Measurements from ENCODE around the gene KHDRBS2.

Gene KHDRBS2

DNA sequence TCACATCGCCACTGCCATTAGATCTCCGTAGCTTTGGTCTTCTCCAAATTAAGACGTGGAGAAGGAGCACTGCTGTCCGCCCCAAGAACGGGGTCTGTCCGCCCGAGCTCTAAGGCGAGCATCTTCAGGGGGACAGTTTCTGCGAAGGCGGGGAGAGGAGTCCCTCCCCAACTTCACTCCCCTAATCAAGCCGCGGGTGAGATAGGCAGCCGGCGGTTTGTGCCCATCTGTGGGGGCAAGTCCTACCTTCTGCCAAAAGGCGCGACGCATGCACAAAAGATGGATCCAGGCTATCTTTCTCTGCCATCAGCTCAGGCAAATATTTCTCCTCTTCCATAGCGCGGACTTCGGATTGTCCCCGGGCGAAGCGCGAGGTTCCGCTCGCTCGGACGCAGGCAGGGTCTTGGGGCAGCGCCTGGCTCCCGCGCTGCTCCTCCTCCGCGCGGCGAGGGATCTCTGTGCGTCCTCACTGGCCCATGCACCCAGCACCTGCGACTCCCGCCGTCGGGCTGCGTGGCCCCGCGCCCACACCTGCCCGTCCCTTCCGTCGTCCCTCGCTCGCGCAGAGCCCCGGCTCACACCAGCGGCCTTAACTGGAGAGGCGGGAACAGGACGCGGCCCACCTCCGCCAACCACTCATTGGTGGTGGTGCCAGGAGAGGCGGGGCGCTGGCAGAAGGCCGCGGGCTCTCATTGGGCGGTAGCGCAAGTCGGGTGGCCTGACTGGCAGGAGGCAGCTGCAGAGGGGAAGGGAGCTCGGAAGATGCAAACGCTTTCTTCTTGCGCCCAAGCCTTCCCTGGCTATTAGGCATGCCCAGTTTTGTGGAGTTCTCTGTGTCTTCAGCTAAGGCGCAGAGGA, at the start of gene KHDRBS2:
Gene KHDRBS2, minus strand, starts transcription at position 614 of the 858 bp plus-strand sequence.
- no peak for DNase-seq

DNA sequence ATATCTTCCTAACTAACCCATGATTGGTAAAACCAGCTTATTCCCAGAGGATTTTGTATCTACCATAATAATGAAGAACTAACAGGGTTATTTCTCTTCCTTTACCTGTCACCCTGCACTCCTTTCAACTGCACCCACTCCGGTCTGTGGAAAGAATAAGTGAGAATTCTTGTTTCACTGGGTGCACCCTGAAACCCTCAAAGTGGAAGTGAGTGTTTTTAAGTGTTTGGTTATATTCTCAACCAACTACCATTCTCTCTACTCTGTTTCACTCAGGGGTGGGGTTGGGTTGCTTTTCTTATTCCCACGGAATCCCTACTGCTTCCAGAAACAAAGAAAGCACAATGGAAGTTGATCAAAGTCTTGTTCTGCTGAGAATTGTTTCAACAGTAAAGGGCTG, 42.6 kb upstream of the KHDRBS2 start:
- DNase-seq = no peak

DNA sequence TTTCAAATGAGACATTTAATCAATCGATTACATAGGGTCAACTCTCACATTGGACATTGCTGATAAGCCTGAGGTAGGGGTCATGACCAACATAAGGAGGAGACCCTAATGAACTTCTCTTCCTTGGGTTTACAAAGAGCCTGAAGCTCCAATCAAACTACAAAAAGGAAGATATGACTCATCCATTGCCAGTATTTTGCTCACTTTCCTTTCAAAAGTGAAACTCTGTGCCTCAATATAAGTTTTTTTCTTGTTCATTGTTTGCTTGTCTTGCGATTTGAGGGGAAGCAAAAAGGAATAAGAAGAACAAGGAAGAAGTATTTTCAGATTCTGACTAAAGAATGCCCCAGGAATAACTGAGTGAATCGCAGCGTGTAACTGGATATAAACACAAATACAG, 38.8 kb upstream of the KHDRBS2 start:
- no peak for DNase-seq

DNA sequence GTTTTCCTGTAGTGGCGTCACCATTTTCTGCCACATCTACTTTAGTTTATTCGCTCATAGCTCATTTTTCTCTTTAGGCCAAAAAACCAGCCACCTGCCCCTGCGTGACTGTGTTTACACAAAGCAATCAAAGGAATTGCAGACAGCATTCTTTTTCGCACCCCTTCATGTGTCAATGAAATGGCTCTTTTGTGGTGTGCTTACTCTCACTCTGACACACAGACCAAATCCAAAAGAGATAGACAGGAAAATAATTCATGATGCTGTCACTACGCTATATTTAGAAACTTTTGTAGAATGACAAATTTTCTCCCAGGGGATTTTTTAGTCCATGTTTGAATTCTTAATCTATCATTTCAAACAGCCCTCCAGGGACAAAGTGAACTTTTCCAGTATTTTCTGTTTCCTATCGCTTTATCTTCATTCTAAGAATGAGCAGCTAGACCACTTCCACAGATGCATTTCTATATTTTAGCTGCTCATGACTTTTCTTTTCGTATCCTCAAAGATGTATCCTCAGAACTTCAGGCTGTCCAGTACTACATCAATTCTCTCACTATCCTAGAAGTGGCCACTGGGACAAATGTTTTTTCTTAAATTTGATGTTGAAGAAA, 37.9 kb upstream of the KHDRBS2 start:
- no peak for DNase-seq

DNA sequence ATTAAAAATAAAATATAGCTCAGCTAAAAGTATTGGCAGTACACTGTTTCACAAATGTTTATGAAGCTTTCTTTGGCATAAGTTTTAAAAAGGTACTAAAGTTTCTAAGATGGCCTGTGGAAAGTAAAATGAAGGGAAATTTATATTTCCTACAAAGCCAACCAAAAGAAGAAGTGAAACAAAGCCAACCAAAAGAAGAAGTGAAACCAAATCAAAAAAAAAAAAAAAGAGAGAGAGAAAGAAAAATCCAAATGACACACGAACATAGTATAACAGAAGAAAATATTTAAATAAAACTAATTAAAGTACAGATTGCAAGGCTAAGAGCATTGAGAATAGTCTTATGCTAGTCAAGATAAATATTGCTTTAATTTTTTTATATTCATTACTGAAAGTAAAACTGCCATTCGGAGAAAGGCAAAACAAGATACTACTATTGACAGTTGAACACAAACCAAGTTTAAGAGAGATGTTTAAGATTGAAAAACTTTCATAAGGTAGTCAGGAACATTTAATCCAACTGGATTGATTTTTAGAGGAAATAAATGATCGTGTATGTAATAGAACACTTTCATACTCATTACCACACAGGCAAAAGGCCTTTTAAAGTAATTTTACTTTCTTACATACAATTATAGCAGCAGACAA, 12.8 kb upstream of the KHDRBS2 start:
- no peak for DNase-seq

DNA sequence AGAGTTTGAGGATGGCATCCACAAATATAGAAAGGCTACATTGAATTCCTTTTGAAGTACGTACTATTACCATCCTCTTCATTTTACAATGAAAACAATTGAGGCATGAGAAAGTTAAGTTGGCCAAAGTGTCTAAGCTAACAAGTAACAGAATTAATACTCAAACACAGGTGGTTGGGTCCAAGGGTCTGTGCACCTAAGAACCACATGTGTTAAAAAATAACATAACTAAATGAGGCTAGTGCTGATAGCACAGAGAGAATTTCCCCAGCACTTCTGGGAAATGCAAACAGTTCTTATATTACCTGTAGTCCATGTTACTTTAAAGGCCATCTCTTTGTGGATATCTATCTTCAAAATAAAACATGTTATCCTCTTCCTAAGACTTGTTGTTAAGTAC, 10.5 kb upstream of the KHDRBS2 start:
- no peak for DNase-seq

DNA sequence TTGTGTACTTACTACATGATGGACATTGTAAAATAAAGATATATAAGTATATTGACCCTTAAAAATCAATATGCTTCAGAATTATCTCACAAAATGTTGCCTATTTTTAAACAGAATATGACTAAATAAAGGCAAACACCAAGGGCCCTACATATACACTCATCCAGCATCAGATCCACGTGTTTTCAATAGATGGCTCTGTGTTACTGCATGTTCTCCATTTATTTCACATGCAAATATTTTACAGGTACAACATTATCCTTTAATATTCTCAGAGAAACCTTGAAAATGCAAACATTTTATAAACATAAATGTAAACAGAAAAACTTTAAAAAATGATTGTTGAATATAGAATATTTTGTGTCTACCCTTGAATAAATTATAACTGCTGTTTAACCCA, 2.9 kb upstream of the KHDRBS2 start:
- no peak for DNase-seq

DNA sequence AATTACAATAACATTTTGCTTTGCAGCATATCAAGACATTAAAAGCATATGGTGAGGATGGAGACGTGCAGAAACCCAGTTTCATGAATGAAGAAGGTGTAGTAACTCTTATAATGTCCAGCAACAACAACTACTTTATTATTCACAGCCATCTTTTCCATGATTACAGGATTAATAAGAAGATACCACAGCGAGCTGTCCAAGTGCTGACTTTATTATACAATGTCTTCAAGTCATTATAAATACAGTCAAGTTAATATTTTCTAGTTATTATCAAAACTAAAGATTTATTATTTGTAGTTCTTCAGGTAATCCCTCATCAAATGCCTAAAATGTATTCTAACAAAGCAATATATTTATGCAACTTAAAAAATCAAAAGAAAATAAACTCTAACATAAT, 2.5 kb upstream of the KHDRBS2 start:
- no peak for DNase-seq

DNA sequence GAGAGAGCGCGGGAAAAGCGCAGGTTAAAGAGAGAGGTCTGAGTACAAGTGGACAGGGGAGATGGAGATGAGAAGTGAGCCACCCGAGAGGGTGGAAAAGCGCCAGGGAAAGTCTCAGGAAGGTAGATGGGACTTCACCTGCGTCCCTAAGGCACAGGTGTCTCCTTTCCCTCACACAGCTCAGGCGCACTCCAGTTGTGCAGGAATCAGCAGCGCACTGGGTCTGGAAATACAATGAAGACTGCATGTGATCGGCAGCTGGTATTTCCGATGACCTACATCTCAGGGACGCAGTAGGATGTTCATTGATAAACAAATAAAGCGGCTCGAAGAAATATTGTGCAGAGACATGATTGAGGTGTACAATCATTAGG, 432 bp upstream of the KHDRBS2 start:
- no peak for DNase-seq

DNA sequence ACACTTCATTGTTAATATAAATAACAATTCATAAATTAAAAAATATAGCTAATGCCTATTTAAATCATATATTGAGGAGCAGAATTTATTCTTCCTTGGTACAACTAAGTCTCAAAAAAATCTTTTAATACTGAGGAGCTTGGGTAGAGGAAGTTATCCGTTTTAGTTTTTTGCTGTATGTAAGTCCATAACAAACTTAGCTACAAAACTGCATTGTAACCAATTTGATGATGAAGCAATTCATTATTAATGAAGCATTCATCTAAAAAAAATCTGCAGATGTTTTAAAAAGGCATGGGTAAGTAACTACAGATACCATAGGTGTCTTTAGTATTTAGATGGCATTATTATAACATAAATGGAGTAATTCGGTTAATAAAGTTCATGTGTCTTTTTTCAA, 1.3 kb downstream of the KHDRBS2 start:
- no peak for DNase-seq

DNA sequence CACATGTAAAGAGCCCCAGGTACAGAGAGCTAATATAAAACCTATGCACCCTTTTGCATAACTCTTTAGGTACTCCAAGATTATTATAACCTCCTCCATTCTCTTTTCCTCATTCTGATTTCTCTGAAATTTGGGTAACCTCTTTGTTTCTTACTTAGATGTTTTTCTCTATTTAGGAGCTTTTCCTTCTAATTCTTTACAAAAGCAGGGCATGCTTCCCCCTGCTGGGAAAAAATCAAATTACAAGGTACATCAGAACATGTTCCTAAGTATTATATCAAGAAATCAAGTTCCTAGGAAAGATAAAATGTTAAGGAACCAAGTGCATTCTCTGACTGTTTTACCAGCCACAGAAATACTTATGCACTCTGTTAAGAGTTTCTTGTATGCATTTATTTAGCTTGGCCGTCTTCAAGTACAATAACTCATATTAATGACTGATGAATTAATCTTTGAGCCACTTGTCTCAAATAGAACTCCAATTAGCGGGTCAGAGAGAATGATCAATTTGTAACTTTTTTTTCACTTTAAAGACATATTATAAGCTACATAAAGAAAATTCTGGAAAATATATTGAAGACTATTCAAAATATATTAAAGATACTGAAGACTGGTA, 2.1 kb downstream of the KHDRBS2 start:
- no peak for DNase-seq

DNA sequence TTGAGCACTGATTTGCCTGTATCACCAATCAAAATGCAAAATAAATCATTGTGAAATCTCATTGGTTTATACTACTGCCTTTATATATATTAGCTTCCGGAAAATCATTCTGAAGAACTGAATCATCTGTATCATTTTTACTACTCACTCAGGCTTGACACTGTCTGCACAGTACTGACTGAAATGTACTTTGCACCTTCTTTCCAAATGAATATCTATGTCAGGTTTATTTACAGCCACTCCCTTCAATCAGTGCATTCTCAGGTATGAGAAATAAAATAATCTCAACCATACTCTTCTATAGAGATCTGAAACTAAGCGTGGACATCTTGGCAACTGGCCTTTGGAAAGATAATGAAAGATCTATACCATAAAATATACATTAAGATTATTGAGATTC, 2.7 kb downstream of the KHDRBS2 start:
- no peak for DNase-seq

DNA sequence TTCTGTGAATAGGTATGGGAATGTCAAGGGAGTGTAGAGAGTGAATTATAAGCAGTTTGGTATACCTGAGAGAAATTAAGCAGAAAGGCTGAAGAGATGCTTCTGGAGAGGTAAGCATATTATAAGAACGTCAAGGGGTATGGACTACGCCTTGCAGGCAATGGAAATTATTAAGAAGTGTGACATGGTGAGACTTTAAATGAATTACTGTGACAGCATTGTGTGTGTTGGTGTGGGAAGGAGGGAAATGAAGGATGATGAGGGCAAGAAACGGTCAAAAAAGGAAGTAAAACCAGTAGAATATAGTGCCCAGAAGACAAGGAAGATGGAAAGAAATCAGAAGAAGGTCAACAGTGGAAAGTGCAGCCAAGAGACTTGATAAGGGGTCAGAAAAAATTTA, 5.9 kb downstream of the KHDRBS2 start:
- DNase-seq = no peak

DNA sequence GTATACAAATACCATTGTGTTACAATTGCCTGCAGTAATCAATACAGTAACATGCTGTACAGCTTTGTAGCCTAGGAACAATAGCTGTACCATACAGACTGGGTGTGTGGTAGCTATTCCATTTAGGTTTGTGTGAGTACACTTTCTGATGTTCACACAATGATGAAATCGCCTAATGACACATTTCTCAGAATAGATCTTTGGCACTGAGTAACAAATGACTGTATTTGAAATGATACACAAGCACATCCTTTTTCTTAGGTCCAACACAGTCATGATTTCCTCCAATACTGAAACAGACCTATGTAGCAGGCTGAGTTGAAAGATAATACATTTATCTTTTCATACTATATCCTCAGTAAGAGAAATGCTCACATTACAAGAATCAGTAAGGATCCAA, 13.9 kb downstream of the KHDRBS2 start:
- no peak for DNase-seq

DNA sequence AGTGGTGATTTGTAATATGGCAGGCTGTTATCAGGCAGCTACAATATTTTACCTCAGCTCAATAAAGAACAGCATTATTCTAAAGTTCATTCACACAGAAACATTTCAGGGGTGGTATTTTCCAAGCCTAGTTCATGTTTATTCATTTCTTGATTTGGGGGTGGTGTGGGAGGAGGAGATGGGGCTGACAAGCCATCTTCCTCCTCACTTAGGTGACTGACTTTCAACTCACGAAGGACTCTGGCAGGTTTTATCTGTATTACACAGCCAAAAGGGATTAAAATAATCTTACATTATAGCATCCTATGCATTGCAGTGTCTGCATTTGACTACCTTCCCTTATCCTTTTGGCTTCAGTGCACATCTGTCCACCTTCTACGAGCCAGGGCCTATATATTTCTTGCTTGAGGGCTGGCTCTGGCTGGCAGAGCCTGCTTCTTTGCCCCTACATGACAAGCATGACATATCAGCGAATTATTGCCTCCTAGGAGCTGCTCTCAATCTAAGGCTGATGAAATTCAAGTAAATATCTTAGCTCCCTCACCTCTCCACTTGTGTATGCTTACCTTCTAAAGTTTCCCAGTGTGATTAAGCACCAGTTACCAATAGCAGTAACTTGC, 20.0 kb downstream of the KHDRBS2 start:
- no peak for DNase-seq

DNA sequence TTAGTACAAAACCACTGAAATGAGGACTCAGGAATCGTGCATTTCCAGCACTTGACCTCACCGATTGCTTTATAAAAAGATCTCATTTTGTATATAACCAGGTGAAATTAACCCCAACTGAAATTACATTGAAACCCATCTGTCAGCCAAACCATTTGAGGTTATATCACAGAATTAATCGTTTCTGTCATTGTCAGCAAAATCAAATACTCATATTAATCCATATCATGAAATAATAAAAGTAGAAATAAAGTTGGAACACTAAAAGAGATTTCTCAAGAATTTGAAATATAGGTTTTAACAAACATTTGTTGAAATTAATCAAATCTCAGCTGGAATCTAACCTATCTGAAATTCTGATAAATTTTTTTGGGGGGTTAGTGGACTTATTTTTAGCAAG, 23.7 kb downstream of the KHDRBS2 start:
- DNase-seq = no peak

DNA sequence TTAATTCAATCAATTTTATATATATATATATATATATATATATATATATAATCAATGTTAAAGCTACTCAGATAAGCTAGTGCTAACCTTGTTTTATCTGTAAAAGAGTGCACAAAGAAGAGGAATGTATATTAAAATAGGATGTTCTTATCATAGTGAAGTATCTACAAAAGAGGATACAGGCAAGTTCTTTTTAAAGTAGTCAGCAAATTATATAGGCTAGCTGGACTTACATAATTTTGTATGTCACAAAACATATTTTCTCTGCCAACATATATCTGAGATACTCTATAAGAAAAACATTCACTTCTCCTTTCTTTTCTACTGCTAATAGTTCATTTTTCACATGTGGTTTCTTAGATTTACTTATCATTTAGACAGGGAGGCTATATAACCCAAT, 39.9 kb downstream of the KHDRBS2 start:
- no peak for DNase-seq

DNA sequence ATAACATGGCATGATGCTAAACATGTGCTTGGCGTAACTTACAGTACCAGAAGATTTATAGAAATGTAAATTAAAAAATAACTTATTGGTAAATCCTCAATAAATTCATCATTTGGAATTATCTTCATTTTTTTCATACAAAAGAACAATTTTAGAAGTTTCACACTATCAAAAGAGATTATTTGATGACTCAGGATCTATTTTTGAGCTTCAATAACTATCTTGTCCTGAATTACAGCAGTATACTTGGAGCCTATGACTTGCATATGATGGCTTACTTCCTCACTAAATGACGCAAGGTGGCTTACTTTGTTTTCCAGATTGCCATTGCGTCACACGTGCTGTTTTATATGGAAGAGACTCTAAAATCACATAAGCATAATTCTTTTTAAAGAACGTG, 49.2 kb downstream of the KHDRBS2 start:
- DNase-seq = no peak

DNA sequence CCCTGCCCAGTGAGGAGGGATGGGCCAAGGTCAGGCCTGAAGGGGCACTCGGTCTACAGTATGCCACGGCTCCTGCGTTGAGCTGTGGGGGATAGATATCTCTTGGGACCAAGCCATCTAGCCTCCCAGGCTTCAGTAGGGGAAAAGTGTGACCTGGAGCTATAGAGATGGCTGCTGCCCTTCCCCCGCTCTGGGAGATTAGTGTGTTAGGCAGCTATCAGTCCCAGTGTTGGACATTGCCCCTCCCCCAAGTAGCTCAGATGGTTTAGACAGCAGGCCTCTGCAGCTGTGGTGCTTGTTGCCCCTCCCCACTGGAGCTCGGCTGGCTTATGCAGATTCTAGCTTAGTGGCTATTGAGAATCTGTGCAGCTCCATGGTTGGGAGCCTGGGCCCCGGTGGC, 56.8 kb downstream of the KHDRBS2 start:
- no peak for DNase-seq

DNA sequence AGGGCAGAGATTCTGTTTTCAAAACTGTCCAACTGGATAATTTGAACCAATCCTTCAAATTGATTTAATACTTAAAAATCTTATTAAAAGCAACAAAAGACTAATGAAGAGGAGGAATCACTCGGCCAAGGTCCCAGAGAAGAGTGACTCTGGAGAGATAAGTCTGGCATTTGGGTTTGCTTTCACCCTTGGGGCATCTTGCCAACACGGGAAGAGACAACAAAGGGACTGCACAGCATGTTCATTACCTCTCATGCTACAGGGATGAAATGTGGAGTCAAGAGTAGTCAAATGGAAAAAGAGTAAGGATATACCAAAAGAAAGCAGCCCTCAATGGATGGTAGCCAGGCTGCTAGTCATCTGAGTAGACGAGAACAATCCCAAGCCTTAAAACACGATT, 68.2 kb downstream of the KHDRBS2 start:
- no peak for DNase-seq

DNA sequence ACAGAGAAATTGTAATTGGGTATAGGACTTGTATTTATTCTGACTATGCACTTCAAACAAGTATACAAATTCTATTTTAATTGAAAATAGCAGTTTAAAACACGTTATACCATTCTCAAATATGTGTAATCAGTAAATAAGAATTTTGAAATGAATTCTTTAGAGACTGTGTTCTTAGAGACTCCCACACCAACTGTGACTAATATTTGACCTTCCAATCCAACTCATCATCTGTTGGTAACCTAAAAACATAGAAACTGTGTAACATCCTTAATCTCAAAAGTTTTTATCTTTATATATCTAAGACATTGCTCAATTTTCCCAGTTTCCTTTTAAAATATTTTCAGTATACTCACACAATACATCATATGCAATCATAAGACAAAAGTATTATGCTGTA, 83.9 kb downstream of the KHDRBS2 start:
- no peak for DNase-seq

DNA sequence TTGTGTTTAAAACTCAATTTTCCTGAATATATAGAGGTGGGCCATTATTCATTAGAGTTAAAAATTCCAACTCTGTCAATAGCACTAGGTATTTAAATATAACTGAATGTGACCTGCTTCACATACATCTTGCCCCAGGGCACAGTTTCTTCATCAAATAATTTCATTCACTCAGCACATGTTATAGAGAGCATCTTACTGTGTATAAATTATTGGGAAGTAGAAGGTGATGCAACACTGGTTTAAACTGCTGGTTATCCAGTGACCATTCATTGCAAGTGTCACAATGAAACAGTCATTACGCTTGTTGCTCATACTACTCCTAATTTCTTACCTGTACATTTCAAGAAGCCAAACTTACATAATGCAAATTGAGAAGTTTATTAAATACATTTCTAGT, 93.4 kb downstream of the KHDRBS2 start:
- no peak for DNase-seq

DNA sequence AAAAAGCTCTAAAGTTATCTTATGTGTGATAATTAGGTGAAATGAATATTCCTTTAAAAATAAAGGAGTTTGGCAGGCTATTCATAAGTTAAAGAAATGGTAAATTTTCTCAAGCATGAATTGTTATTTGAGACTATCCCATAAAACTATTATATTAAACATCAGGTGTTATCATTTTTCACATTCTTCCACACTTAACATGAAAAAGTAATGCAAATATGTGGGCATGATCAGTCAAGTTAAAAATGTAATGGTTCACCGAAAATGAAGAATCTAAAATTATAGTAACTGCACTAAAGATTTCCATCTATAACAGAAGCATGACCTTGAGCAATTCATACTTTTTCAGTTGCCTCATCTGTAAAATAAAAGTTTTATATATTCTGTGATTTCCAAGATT, 110.8 kb downstream of the KHDRBS2 start:
- DNase-seq = no peak
